ENCODE measurements around the gene BSG. TPM values are rescaled to one million over a fixed set of nuclear protein-coding genes. Genes with fewer than 3 reads are reported as not detected.
"Not testable (repeated sequence)": the region's sequence is repeated elsewhere in the genome, so short reads cannot be mapped to it uniquely, and the experiment has no call there.

Gene BSG
- total RNA-seq, 1 donor from 2014 or later: 234 TPM

GRCh38 chr19:620166-620862, 47.9 kb downstream of the BSG start:
- DNase-seq (ENCODE audit: low spot score): no peak

DNA sequence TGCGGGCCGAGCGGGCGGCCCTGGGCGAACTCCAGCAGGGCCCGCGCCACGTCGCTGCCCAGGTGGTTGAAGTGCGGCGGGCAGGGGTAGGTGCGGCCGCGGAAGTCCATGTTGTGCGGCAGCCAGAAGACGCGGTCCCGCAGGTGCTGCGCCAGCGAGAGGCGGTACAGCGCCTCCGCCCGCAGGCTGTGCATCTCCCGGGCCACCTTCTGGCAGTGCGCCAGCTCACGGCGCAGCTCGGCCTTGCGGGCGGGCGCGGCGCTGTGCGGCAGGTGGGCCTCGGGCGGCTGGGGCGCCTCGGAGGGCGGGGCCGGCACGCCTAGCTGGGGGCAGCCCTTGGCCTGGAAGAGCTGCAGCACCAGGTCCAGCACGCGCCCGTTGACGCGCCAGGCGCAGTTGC, 48.8 kb downstream of the BSG start:
- not testable (repeated sequence) for DNase-seq (ENCODE audit: low spot score)

GRCh38 chr19:621819-622218, 49.4 kb downstream of the BSG start:
- no peak for DNase-seq (ENCODE audit: low spot score)

- no peak for DNase-seq (ENCODE audit: low spot score)
Measured at GRCh38 chr19:622666-623065, 50.3 kb downstream of the BSG start.

DNA sequence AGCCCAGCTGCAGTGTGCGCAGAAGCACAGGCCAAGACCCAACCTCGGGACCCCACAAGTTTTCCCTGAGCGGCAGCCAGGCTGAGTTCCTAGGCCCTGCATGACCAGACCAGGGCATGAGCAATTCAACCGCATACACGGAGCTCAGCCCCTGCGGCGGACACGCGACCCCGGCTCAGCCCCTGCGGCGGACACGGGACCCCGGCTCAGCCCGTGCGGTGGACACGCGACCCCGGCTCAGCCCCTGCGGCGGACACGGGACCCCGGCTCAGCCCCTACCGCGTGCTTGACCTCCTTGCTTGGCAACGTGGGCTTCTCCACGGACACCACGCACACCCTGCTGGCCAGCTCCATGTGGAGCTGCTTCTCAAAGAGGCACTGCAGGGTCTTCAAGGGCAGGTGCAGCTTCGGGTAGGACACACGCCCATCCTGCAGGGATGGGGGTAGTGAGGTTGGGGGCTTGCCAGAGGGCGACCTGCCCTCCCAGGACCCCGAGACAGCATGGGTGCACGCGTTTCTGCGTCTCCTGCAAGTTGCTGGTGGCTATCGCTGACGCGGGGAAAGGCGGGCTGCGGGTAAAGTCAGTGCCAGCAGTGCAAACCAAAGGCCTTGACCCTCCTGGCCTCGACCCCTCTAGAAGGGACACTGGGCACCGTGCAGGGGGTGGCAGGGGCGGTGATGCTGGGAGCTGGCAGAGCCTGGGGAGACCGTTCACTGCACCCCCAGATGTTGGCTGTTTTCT, 51.0 kb downstream of the BSG start:
- no peak for DNase-seq (ENCODE audit: low spot score)

GRCh38 chr19:623974-624373, 51.6 kb downstream of the BSG start:
- DNase-seq (ENCODE audit: low spot score): no peak

DNA sequence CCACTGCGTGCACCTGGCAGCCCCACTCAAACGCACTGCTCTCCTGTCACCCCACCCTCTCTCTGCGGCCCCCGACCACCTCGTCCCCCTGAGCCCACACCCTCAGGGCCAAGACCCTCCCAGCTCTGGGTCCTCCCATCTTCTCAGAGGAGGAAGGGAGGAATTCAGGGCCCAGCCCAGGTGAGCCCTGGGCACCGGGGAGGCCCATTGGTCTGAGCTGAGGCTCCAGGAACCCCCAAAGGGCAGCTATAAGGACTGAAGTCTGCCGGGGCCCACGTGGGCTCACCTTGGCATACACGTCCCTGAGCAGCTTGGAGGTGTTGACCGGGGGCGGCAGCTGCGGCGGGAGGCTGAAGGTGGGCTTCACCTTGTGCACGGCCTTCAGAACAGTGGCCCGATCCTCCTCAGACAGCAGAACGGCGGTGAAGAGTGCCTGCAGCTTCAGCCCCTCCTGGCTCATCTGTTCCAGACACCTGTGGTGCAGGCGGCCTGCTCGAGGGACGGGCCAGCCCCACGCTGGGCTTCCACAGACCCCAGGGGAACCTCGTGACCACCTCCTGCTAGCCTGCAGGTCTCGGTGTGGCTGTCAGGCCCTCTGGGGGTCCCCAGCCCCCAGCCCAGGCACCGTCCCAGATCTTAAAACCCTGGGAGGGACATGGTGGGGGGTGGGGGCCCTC, 52.2 kb downstream of the BSG start:
- DNase-seq (ENCODE audit: low spot score): no peak

DNA sequence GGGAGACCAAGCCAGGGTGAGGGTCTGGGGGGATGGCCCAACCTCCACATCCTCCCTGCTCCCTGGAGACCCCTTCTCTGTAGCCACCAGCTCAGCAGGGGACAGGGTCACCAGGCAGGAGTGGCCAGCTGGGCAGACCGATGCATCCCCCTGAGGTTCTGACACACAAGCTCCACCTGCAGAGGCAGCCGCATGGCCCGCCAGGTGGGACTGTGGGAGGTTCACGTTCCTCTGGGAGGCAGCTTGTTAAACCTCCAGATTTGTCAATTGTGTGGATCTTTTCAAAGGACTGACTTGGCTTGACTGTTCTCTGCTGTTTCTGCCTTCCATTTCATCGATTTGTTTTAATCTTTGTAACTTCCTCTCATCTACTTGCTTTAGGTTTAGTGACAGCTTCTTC, 52.9 kb downstream of the BSG start:
- no peak for DNase-seq (ENCODE audit: low spot score)

- not testable (repeated sequence) for DNase-seq (ENCODE audit: low spot score)
Measured at GRCh38 chr19:626566-626965, 54.2 kb downstream of the BSG start.

- DNase-seq (ENCODE audit: low spot score): no peak
Measured at GRCh38 chr19:628168-628567, 55.8 kb downstream of the BSG start.

DNA sequence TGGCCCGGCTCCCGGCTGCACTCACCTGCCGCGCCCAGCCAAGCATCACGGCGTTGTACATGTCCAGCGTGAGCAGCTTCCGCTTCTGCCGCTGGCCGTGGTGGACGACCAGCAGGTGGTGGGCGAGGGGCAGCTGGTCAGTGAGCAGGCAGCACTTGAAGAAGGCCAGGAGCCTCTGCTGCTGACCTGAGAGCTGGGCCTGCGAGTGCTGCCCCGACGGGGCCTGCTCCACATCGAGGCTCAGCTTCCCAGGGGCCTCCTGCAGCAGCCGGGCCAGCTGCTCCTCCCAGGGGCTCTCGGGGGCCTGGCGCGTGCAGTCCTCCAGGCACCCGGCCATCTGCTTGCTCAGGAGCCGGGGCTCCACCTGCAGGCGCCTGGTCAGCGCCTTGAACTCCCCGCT, 57.1 kb downstream of the BSG start:
- DNase-seq (ENCODE audit: low spot score): peak; percentile 30

GRCh38 chr19:629961-630714, 57.7 kb downstream of the BSG start:
- DNase-seq (ENCODE audit: low spot score): no peak

GRCh38 chr19:632579-633067, 60.2 kb downstream of the BSG start:
- DNase-seq (ENCODE audit: low spot score): peak; percentile 46

Other genes with a start within 250 kb of the BSG start
- 3.4 TPM for gene MIER2, start 227.8 kb upstream of the BSG start, total RNA-seq (ENCODE audit: insufficient read depth, low replicate concordance)
- gene C2CD4C, start 163.4 kb upstream of the BSG start, total RNA-seq (ENCODE audit: insufficient read depth, low replicate concordance): 0.96 TPM
- 11.1 TPM for gene SHC2, start 111.6 kb upstream of the BSG start, total RNA-seq (ENCODE audit: insufficient read depth, low replicate concordance)
- gene MADCAM1, start 76.1 kb upstream of the BSG start, total RNA-seq (ENCODE audit: insufficient read depth, low replicate concordance): 1.7 TPM
- 30.1 TPM for gene TPGS1, start 65.1 kb upstream of the BSG start, total RNA-seq (ENCODE audit: insufficient read depth, low replicate concordance)
- 74.9 TPM for gene CDC34, start 40.8 kb upstream of the BSG start, total RNA-seq (ENCODE audit: insufficient read depth, low replicate concordance)
- gene GZMM, start 28.5 kb upstream of the BSG start, total RNA-seq (ENCODE audit: insufficient read depth, low replicate concordance): not detected
- gene HCN2, start 17.3 kb downstream of the BSG start, total RNA-seq (ENCODE audit: insufficient read depth, low replicate concordance): 2.4 TPM
- gene POLRMT, start 60.9 kb downstream of the BSG start, total RNA-seq (ENCODE audit: insufficient read depth, low replicate concordance): 11.8 TPM
- gene FGF22, start 67.3 kb downstream of the BSG start, total RNA-seq (ENCODE audit: insufficient read depth, low replicate concordance): 0.24 TPM
- 1.7 TPM for gene RNF126, start 90.6 kb downstream of the BSG start, total RNA-seq (ENCODE audit: insufficient read depth, low replicate concordance)
- 326 TPM for gene FSTL3, start 103.8 kb downstream of the BSG start, total RNA-seq (ENCODE audit: insufficient read depth, low replicate concordance)
- gene PRSS57, start 122.9 kb downstream of the BSG start, total RNA-seq (ENCODE audit: insufficient read depth, low replicate concordance): not detected
- gene PALM, start 136.3 kb downstream of the BSG start, total RNA-seq (ENCODE audit: insufficient read depth, low replicate concordance): 30.6 TPM
- gene MISP, start 178.5 kb downstream of the BSG start, total RNA-seq (ENCODE audit: insufficient read depth, low replicate concordance): 5.8 TPM
- gene PTBP1, start 224.9 kb downstream of the BSG start, total RNA-seq (ENCODE audit: insufficient read depth, low replicate concordance): 82.8 TPM
- not detected for gene PLPPR3, start 249.4 kb downstream of the BSG start, total RNA-seq (ENCODE audit: insufficient read depth, low replicate concordance)

All from umbilical cord (tissue), 2 donors.